HepG2 (cell line): ENCODE results near the gene ADAR. TPM values are rescaled to one million over a fixed set of nuclear protein-coding genes. Genes with fewer than 3 reads are reported as not detected.

Experiments used
- polyA plus RNA-seq, 8 experiments: library from polyadenylated mRNA; depleted of rRNA in 3 of 8; stranded (reverse) in 7 of 8; unstranded in 1 of 8; fragments of >200 nt; fragmentation: Illumina TruSeq in 4 of 8; extraction: Trizol in 4 of 8; gene quantifications; 2 replicates each; pipeline versions ENCODE4 v1.2.1 to v1.2.3, GENCODE V29; 2011 to 2016; ENCODE audit warnings: low read depth in 4 of 8, missing spikeins in 1 of 8, mixed read lengths in 1 of 8; ENCODE audit not compliant: insufficient read depth in 1 of 8
- total RNA-seq, 5 experiments: library from RNA; depleted of rRNA; stranded (reverse); fragments of >200 nt; fragmentation: Illumina TruSeq; extraction: Trizol; gene quantifications; 2 replicates each; pipeline ENCODE4 v1.2.3, GENCODE V29; 2016; ENCODE audit warnings: low read depth in 1 of 5

Gene ADAR
- total and polyA plus RNA-seq, 2 of the 13 experiments (the other 11 are each of a cell fraction or from before 2014, with no cell fraction given), result 70.8 to 86.2 TPM

Other genes with a start within 250 kb of the ADAR start
- gene IL6R, start 202.8 kb downstream of the ADAR start, total RNA-seq (2016; rRNA removed; fragmentation: Illumina TruSeq; extraction: Trizol), result 3.5 and 5.0 TPM in 2 replicates
- gene IL6R, start 202.8 kb downstream of the ADAR start, polyA plus RNA-seq (2011; rRNA removed), result 24.5 and 30.5 TPM in 2 replicates
- not detected in 2 replicates for gene TDRD10, start 106.0 kb downstream of the ADAR start, total RNA-seq (2016; rRNA removed; fragmentation: Illumina TruSeq; extraction: Trizol)
- gene TDRD10, start 106.0 kb downstream of the ADAR start, polyA plus RNA-seq (2011; rRNA removed), result not detected in 2 replicates
- not detected in 2 replicates for gene SHE, start 105.8 kb downstream of the ADAR start, total RNA-seq (2016; rRNA removed; fragmentation: Illumina TruSeq; extraction: Trizol)
- not detected in 2 replicates for gene SHE, start 105.8 kb downstream of the ADAR start, polyA plus RNA-seq (2011; rRNA removed)
- gene UBE2Q1, start 49.5 kb downstream of the ADAR start, total RNA-seq (2016; rRNA removed; fragmentation: Illumina TruSeq; extraction: Trizol), result 37.9 and 41.7 TPM in 2 replicates
- gene UBE2Q1, start 49.5 kb downstream of the ADAR start, polyA plus RNA-seq (2011; rRNA removed), result 11.7 and 12.0 TPM in 2 replicates
- gene CHRNB2, start 40.4 kb downstream of the ADAR start, total RNA-seq (2016; rRNA removed; fragmentation: Illumina TruSeq; extraction: Trizol), result 0.07 TPM in 1 of 2 replicates, not detected in the other
- 0.03 and 0.07 TPM in 2 replicates for gene CHRNB2, start 40.4 kb downstream of the ADAR start, polyA plus RNA-seq (2011; rRNA removed)